Measurements from ENCODE around the gene JCAD.

JCAD gene

DNA sequence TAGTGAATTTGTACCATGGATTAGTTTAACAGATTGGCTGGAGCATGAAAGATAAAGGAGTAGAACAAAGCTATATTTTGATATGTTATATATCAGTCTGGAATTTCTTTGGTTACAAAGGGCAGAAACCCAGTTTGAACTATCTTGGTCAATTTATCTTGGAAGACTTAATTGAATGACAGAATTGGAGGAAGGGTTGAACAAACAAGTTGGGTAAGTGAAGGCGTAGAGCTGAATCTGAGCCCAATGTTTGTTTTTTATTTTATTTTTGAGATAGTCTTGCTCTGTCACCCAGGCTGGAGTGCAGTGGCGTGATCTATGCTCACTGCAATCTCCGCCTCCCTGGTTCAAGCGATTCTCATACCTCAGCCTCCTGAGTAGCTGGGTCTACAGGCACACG, 21.8 kb upstream of the JCAD start:
- Histone ChIP-seq H3K4me3 (ENCODE audit: low read depth, low read length) (no peak overlapping the region), H2AFZ (no peak overlapping the region), H3K9ac (no peak overlapping the region), H3K27me3 (ENCODE audit: control insufficient read depth, insufficient read depth, low read length) (no peaks in the 10 kb centered on the region), H3K36me3 (ENCODE audit: control insufficient read depth, insufficient read depth, low read length) (no peaks in the 10 kb centered on the region), H3K4me2 (ENCODE audit: low read length) (no peak overlapping the region), H3K4me1 (peaks cover 6% of the 10 kb centered on the region), H3K9me3 (ENCODE audit: control insufficient read depth, low read length) (no peaks in the 10 kb centered on the region), H3K27ac (no peak overlapping the region), H3K79me2 (no peaks in the 10 kb centered on the region)
- TF ChIP-seq CTCF (IDR thresholded peaks at IDR 0.05) = no peak

GRCh38 chr10:30080161-30080560, 20.8 kb upstream of the JCAD start:
- no peak for TF ChIP-seq CTCF (IDR thresholded peaks at IDR 0.05)
- Histone ChIP-seq H3K36me3 (ENCODE audit: control insufficient read depth, insufficient read depth, low read length) (no peaks in the 10 kb centered on the region), H3K9ac (no peak overlapping the region), H3K9me3 (ENCODE audit: control insufficient read depth, low read length) (no peaks in the 10 kb centered on the region), H3K79me2 (no peaks in the 10 kb centered on the region), H3K4me1 (peaks cover 6% of the 10 kb centered on the region), H3K27ac (no peak overlapping the region), H2AFZ (no peak overlapping the region), H3K4me3 (ENCODE audit: low read depth, low read length) (no peak overlapping the region), H3K4me2 (ENCODE audit: low read length) (no peak overlapping the region), H3K27me3 (ENCODE audit: control insufficient read depth, insufficient read depth, low read length) (no peaks in the 10 kb centered on the region)

- no peaks in the 10 kb centered on the region for H3K36me3 ChIP-seq (ENCODE audit: control insufficient read depth, insufficient read depth, low read length)
- H3K27me3 ChIP-seq (ENCODE audit: control insufficient read depth, insufficient read depth, low read length) = no peaks in the 10 kb centered on the region
- H3K79me2 ChIP-seq = no peaks in the 10 kb centered on the region
Measured at GRCh38 chr10:30079408-30079807, 20.0 kb upstream of the JCAD start.

GRCh38 chr10:30075481-30075880, 16.1 kb upstream of the JCAD start:
- Histone ChIP-seq H3K27me3 (ENCODE audit: control insufficient read depth, insufficient read depth, low read length) (no peaks in the 10 kb centered on the region), H3K36me3 (ENCODE audit: control insufficient read depth, insufficient read depth, low read length) (no peaks in the 10 kb centered on the region), H3K27ac (no peak overlapping the region), H3K9me3 (ENCODE audit: control insufficient read depth, low read length) (no peaks in the 10 kb centered on the region), H3K9ac (no peak overlapping the region), H3K79me2 (no peaks in the 10 kb centered on the region), H2AFZ (no peak overlapping the region), H3K4me2 (ENCODE audit: low read length) (no peak overlapping the region), H3K4me1 (no peaks in the 10 kb centered on the region), H3K4me3 (ENCODE audit: low read depth, low read length) (no peak overlapping the region)
- TF ChIP-seq CTCF (IDR thresholded peaks at IDR 0.05) = no peak

More at GRCh38 chr10:30079408-30079807, 20.0 kb upstream of the JCAD start:
- no peaks in the 10 kb centered on the region for H3K9me3 ChIP-seq (ENCODE audit: control insufficient read depth, low read length)
- peaks cover 2% of the 10 kb centered on the region for H3K4me1 ChIP-seq
- no peak overlapping the region for H2AFZ ChIP-seq
- H3K27ac ChIP-seq = no peak overlapping the region
- no peak overlapping the region for H3K4me2 ChIP-seq (ENCODE audit: low read length)
- no peak overlapping the region for H3K9ac ChIP-seq
- TF ChIP-seq CTCF (IDR thresholded peaks at IDR 0.05) = no peak
- no peak overlapping the region for H3K4me3 ChIP-seq (ENCODE audit: low read depth, low read length)

GRCh38 chr10:30074933-30075332, 15.5 kb upstream of the JCAD start:
- no peak for TF ChIP-seq CTCF (IDR thresholded peaks at IDR 0.05)
- H3K9me3 ChIP-seq (ENCODE audit: control insufficient read depth, low read length) = no peaks in the 10 kb centered on the region
- no peaks in the 10 kb centered on the region for H3K36me3 ChIP-seq (ENCODE audit: control insufficient read depth, insufficient read depth, low read length)
- no peak overlapping the region for H3K4me2 ChIP-seq (ENCODE audit: low read length)
- H3K4me3 ChIP-seq (ENCODE audit: low read depth, low read length) = no peak overlapping the region
- no peaks in the 10 kb centered on the region for H3K4me1 ChIP-seq
- H3K27ac ChIP-seq = no peak overlapping the region
- H3K9ac ChIP-seq = no peak overlapping the region
- no peaks in the 10 kb centered on the region for H3K27me3 ChIP-seq (ENCODE audit: control insufficient read depth, insufficient read depth, low read length)
- H3K79me2 ChIP-seq = no peaks in the 10 kb centered on the region
- no peak overlapping the region for H2AFZ ChIP-seq

Measured in parathyroid adenoma (tissue), 2 donors.